GM06990 (cell line): Measurements from ENCODE around the gene CD4.

Source experiments
- DNase-seq: peaks from one replicate; pipeline ENCODE4 v3.0.0-alpha.2; 2011; ENCODE audit not compliant: insufficient read length; ENCODE audit errors: extremely low read depth
- H3K27me3 ChIP-seq: replicated peaks from 2 replicates; pipeline ENCODE4 v1.6.0; 2011; ENCODE audit warnings: low read length; ENCODE audit not compliant: control insufficient read depth, insufficient read depth
- H3K36me3 ChIP-seq: 2 replicates; pipeline ENCODE4 v1.5.1; 2011; ENCODE audit warnings: low read length; ENCODE audit not compliant: control insufficient read depth, insufficient read depth
- H3K4me3 ChIP-seq: replicated peaks from 2 replicates; pipeline ENCODE4 v1.5.1; 2011; ENCODE audit warnings: low read depth, mild to moderate bottlenecking, control low read depth, low read length
- TF ChIP-seq, protein P1 (sequence below): IDR thresholded peaks from 2 replicates; pipeline ENCODE4 v1.5.1; 2011; ENCODE audit warnings: low read length, control low read depth, mild to moderate bottlenecking, inconsistent platforms; ENCODE audit not compliant: insufficient read depth, poor library complexity, severe bottlenecking

CD4 gene

DNA sequence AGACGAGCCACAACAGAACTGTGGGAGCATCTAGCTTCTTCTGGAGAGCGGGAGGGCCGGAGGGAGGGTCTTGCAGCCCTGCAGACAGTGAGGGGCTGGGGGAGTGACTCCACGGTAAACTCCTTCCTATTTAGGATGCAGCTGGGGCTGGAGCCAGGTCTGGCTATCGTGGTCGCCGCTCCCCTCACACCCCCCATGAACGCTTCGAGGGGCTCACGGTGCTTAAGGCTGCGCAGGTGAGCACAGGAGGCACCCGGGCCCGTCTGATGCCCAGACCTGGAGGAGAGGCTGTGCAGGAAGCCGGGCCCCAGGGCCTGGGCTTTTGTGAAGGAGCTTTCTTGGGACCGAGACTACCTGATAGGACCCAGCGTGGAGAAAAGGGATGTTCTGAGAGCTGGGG is 47.5 kb downstream of the CD4 start:
- Histone ChIP-seq H3K27me3 (no peaks in the 10 kb centered on the region), H3K4me3 (no peak overlapping the region), H3K36me3 (no peaks in the 10 kb centered on the region)
- no peak for DNase-seq
- TF ChIP-seq, protein P1, sequence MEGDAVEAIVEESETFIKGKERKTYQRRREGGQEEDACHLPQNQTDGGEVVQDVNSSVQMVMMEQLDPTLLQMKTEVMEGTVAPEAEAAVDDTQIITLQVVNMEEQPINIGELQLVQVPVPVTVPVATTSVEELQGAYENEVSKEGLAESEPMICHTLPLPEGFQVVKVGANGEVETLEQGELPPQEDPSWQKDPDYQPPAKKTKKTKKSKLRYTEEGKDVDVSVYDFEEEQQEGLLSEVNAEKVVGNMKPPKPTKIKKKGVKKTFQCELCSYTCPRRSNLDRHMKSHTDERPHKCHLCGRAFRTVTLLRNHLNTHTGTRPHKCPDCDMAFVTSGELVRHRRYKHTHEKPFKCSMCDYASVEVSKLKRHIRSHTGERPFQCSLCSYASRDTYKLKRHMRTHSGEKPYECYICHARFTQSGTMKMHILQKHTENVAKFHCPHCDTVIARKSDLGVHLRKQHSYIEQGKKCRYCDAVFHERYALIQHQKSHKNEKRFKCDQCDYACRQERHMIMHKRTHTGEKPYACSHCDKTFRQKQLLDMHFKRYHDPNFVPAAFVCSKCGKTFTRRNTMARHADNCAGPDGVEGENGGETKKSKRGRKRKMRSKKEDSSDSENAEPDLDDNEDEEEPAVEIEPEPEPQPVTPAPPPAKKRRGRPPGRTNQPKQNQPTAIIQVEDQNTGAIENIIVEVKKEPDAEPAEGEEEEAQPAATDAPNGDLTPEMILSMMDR, result no peak

DNA sequence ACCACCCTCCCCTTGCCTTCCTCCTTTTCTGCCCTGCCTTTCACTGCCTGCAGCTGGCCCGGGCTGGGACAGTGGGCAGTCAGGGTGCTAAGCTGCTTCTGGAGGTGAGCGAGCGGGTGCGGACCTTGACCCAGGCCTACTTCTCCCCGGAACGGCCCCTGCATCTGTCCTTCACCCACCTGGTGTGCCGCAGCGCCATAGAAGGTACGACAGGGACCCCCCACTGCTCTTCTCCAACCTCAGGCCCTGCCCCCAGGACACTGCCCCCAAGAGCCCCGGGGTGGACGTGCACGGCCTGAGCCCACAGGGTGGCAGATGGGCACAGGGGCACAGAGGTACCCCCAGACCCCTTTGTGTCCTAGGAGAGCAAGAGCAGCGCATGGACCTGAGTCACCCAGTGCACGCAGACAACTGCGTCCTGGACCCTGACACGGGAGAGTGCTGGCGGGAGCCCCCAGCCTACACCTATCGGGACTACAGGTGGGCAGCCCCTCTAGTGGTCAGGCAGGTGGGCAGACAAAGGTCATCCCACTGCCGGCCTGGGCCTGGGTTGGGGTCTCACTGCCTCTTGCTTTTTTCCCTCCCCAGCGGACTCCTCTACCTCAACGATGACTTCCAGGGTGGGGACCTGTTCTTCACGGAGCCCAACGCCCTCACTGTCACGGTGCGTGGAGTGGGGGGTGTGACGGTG is 48.2 kb downstream of the CD4 start:
- Histone ChIP-seq H3K36me3 (no peaks in the 10 kb centered on the region), H3K27me3 (no peaks in the 10 kb centered on the region), H3K4me3 (no peak overlapping the region)
- DNase-seq, result no peak
- TF ChIP-seq, protein P1, result no peak

DNA sequence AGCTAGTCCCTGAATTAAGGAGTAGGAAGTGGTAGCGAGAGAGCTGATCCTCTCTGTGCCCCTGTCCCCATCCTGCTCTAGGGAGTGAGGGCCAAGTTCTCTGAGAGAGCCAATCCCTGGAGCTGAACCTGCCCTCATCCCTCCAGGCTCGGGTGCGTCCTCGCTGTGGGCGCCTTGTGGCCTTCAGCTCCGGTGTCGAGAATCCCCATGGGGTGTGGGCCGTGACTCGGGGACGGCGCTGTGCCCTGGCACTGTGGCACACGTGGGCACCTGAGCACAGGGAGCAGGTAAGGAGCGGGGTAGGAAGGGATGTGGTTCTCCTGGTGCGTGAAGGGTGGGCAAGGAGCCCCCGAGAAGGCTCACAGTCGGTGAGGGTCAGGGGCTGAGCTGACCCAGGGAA is 49.5 kb downstream of the CD4 start:
- TF ChIP-seq, protein P1, result no peak
- DNase-seq, result no peak
- Histone ChIP-seq H3K27me3 (no peaks in the 10 kb centered on the region), H3K36me3 (no peaks in the 10 kb centered on the region), H3K4me3 (no peak overlapping the region)

DNA sequence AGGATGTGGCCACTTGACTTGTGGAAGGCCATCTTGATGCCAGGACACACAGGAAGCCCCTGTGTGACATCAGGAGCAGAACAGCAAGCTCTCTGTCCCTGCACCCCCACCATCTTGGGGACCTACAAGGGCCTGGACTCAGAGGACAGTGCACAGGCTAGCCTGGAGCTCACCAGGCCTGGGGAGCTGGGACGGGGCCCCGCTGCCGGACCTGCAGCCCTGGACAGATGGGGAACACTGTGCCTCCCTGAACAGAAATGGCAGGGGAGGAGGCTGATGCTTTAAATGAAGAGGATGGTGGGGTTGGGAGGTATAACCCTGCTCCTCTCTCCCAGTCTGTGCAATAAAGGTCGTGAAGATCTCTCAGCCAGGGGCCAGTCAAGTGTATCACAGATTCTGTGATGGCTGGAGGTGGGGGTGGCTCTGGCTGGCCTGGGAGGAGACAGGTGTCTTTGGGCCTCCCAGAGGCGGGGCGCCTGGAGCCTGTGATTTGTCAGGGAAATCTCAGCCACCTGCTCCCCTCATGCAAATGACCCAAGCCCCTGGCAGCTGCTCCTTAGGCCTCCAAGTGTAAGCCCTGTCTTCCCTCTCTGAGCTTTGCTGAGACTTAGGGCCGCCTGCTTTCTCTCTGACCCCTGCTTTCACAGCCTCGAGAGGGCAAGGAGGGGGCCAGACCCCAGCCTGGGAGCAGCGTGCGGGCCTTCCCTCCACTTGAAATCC is 50.3 kb downstream of the CD4 start:
- DNase-seq, result peak; percentile 66
- Histone ChIP-seq H3K4me3 (no peak overlapping the region), H3K27me3 (no peaks in the 10 kb centered on the region), H3K36me3 (no peaks in the 10 kb centered on the region)
- TF ChIP-seq, protein P1, result no peak

DNA sequence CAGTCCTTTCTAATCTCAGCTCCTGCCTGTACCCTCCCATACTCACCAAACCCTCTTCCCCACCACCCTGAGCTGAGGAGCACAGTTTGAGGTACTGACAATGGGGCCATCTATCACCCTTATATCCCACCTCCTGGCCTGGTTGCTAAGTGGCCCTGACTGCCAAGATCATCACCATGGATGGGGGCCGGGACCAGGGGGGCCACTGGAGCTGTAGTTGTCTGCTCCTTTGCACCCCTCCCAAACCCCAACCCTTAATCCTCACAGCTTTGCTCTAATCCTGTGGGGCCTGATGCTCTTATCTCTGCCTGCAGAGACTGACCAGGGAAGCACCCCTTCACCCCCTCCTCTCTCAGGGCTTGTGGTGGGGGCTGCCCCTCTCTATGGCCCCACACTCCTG is 51.0 kb downstream of the CD4 start:
- no peak for DNase-seq
- TF ChIP-seq, protein P1, result no peak
- H3K27me3 ChIP-seq, result no peaks in the 10 kb centered on the region
- H3K4me3 ChIP-seq, result no peak overlapping the region
- no peaks in the 10 kb centered on the region; the same call in 1 of the 2 replicates for H3K36me3 ChIP-seq
